ENCODE results near the gene HS3ST5. TPM values are rescaled to one million over a fixed set of nuclear protein-coding genes. Genes with fewer than 3 reads are reported as not detected.

The HS3ST5 gene
- total RNA-seq, 3 donors from 2014 or later (not counting 1 experiment from before 2014, with no cell fraction given): not detected

- DNase-seq (no peak), ATAC-seq (no peak)
- no peaks in the 10 kb centered on the region for H3K4me1 ChIP-seq (ENCODE audit: control insufficient read depth, insufficient read depth, low read length)
- no peak overlapping the region for H3K27ac ChIP-seq (ENCODE audit: low read length)
- Mint-ChIP-seq H3K4me3 (no peak overlapping the region), H3K27ac (no peak overlapping the region), H3K27me3 (ENCODE audit: low read depth in 2 of 2) (peaks cover 7 to 18% of the 10 kb centered on the region in 2 donors), H3K4me1 (no peaks in the 10 kb centered on the region), H3K36me3 (no peaks in the 10 kb centered on the region), H3K9me3 (no peaks in the 10 kb centered on the region)
- H3K9me3 ChIP-seq (ENCODE audit: control insufficient read depth, insufficient read depth, low read length): no peaks in the 10 kb centered on the region
- no peak overlapping the region for H3K4me3 ChIP-seq (ENCODE audit: low read length)
- TF ChIP-seq, protein P1, sequence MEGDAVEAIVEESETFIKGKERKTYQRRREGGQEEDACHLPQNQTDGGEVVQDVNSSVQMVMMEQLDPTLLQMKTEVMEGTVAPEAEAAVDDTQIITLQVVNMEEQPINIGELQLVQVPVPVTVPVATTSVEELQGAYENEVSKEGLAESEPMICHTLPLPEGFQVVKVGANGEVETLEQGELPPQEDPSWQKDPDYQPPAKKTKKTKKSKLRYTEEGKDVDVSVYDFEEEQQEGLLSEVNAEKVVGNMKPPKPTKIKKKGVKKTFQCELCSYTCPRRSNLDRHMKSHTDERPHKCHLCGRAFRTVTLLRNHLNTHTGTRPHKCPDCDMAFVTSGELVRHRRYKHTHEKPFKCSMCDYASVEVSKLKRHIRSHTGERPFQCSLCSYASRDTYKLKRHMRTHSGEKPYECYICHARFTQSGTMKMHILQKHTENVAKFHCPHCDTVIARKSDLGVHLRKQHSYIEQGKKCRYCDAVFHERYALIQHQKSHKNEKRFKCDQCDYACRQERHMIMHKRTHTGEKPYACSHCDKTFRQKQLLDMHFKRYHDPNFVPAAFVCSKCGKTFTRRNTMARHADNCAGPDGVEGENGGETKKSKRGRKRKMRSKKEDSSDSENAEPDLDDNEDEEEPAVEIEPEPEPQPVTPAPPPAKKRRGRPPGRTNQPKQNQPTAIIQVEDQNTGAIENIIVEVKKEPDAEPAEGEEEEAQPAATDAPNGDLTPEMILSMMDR (IDR thresholded peaks at IDR 0.05): no peak
- WGBS (ENCODE audit: insufficient coverage): 87% methylated on average over 2 of the region's 2 CpGs
- intact Hi-C loops (cut with micrococcal nuclease): no loop called here
- no peaks in the 10 kb centered on the region for H3K36me3 ChIP-seq (ENCODE audit: control insufficient read depth, insufficient read depth, low read length)
- H3K27me3 ChIP-seq (ENCODE audit: control insufficient read depth, insufficient read depth, low read length): no peaks in the 10 kb centered on the region
Measured at GRCh38 chr6:114010540-114010939, 332.3 kb downstream of the HS3ST5 start.

DNA sequence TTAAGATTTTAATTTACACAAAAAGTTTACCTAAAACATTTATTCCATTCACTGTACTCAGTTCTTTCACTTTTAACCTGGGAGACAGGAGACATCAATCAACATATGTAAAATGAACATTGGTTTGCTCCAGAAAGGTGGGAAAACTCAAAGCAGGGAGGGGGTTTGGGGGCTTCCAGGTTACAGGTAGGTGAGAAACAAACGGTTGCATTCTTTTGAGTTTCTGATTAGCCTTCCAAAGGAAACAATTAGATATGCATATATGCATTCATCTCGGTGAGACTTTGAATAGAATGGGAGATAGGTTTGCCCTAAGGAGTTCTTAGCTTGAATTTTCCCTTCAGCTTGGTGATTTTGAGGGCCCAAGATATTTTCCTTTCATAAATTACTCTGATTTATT, 333.6 kb downstream of the HS3ST5 start:
- Mint-ChIP-seq H3K27me3 (ENCODE audit: low read depth in 2 of 2) (peaks cover 10 to 18% of the 10 kb centered on the region in 2 donors), H3K27ac (no peak overlapping the region), H3K4me1 (no peaks in the 10 kb centered on the region), H3K9me3 (no peaks in the 10 kb centered on the region), H3K4me3 (no peak overlapping the region), H3K36me3 (no peaks in the 10 kb centered on the region)
- Histone ChIP-seq H3K27ac (ENCODE audit: low read length) (no peak overlapping the region), H3K9me3 (ENCODE audit: control insufficient read depth, insufficient read depth, low read length) (no peaks in the 10 kb centered on the region), H3K4me1 (ENCODE audit: control insufficient read depth, insufficient read depth, low read length) (no peaks in the 10 kb centered on the region), H3K27me3 (ENCODE audit: control insufficient read depth, insufficient read depth, low read length) (no peaks in the 10 kb centered on the region), H3K4me3 (ENCODE audit: low read length) (no peak overlapping the region), H3K36me3 (ENCODE audit: control insufficient read depth, insufficient read depth, low read length) (no peaks in the 10 kb centered on the region)
- DNase-seq: no peak
- ATAC-seq: no peak
- TF ChIP-seq, protein P1 (IDR thresholded peaks at IDR 0.05): no peak
- intact Hi-C loops (cut with micrococcal nuclease): no loop called here
- 92% methylated on average over 2 of the region's 2 CpGs for WGBS (ENCODE audit: insufficient coverage)

DNA sequence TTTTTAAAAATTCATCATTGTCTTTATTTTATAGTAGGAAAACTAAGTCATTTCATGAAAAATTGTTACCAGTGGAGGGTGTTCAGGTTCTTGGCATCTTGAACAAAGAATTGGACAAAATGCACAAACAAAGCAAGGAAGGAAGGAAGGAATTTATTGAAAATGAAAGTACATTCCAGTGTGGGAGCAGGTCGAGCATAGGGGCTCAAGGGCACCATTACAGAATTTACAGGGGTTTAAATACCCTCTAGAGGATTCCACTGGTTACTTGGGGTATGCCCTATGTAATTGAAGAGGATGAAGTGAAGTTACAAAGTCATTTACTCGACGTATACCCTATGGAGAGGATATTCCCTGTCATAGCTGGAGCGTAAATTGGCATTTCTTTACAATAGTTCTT, 334.5 kb downstream of the HS3ST5 start:
- Mint-ChIP-seq H3K9me3 (no peaks in the 10 kb centered on the region), H3K27me3 (ENCODE audit: low read depth in 2 of 2) (peaks cover 10 to 18% of the 10 kb centered on the region in 2 donors), H3K27ac (no peak overlapping the region), H3K36me3 (no peaks in the 10 kb centered on the region), H3K4me1 (no peaks in the 10 kb centered on the region), H3K4me3 (no peak overlapping the region)
- no peaks in the 10 kb centered on the region for H3K27me3 ChIP-seq (ENCODE audit: control insufficient read depth, insufficient read depth, low read length)
- TF ChIP-seq, protein P1 (IDR thresholded peaks at IDR 0.05): no peak
- H3K9me3 ChIP-seq (ENCODE audit: control insufficient read depth, insufficient read depth, low read length): no peaks in the 10 kb centered on the region
- no peak overlapping the region for H3K27ac ChIP-seq (ENCODE audit: low read length)
- no peak overlapping the region for H3K4me3 ChIP-seq (ENCODE audit: low read length)
- no peak for ATAC-seq
- H3K36me3 ChIP-seq (ENCODE audit: control insufficient read depth, insufficient read depth, low read length): no peaks in the 10 kb centered on the region
- no peaks in the 10 kb centered on the region for H3K4me1 ChIP-seq (ENCODE audit: control insufficient read depth, insufficient read depth, low read length)
- no peak for DNase-seq
- intact Hi-C loops (cut with micrococcal nuclease): no loop called here
- WGBS (ENCODE audit: insufficient coverage): 87% methylated on average over 3 of the region's 4 CpGs

DNA sequence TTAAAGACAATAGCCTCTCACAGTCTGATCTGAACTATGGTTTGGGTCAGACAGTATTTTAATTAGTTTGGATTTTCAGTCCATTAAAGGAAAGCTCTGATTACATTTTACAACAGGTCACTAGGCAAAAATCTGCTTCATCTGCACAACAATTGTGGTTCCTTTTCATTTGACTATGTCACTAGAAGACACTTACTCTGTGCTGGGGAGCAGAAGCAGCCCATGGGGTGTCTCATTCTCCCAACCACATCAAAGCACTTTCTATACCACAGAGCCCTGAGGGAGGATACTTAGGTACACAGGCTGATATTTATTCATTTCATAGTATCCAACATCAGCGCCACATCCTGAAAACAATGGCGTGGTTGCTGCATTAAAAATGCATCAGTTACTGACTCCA, 335.3 kb downstream of the HS3ST5 start:
- H3K4me1 ChIP-seq (ENCODE audit: control insufficient read depth, insufficient read depth, low read length): no peaks in the 10 kb centered on the region
- Mint-ChIP-seq H3K9me3 (no peaks in the 10 kb centered on the region), H3K27me3 (ENCODE audit: low read depth in 2 of 2) (peaks cover 15 to 18% of the 10 kb centered on the region in 2 donors), H3K27ac (no peak overlapping the region), H3K4me3 (no peak overlapping the region), H3K4me1 (no peaks in the 10 kb centered on the region), H3K36me3 (no peaks in the 10 kb centered on the region)
- ATAC-seq (peak in 1 of 3 donors; percentile 30), DNase-seq (peak in 1 of 2 donors; percentile 54)
- H3K9me3 ChIP-seq (ENCODE audit: control insufficient read depth, insufficient read depth, low read length): no peaks in the 10 kb centered on the region
- H3K27ac ChIP-seq (ENCODE audit: low read length): no peak overlapping the region
- no peaks in the 10 kb centered on the region for H3K27me3 ChIP-seq (ENCODE audit: control insufficient read depth, insufficient read depth, low read length)
- TF ChIP-seq, protein P1 (IDR thresholded peaks at IDR 0.05): no peak
- 37% methylated on average over 2 of the region's 2 CpGs for WGBS (ENCODE audit: insufficient coverage)
- H3K36me3 ChIP-seq (ENCODE audit: control insufficient read depth, insufficient read depth, low read length): no peaks in the 10 kb centered on the region
- intact Hi-C loops (cut with micrococcal nuclease): no loop called here
- H3K4me3 ChIP-seq (ENCODE audit: low read length): no peak overlapping the region
